ENCODE measurements around the gene S1PR4.

Gene S1PR4

DNA sequence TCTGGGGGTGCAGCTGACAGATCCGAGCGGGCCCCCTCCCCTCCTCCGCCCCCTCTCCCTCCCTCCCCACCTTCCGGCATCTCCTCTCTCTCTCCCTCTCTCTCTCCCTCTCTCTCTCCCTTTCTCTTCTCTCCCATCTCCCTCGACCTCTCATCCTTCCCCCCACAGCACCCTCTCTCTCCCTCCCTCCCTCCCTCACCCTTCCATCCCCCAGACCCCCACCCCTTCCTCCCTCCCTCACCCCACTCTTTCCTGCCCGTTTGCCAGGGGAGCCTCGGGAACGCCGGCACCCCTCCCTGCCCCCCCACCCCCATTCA lies 46.6 kb downstream of the S1PR4 start:
- no peak overlapping the region for H3K4me2 ChIP-seq (ENCODE audit: low read depth, low read length, poor library complexity, severe bottlenecking)
- no peaks in the 10 kb centered on the region for H3K36me3 ChIP-seq (ENCODE audit: low read length)
- H3K79me2 ChIP-seq (ENCODE audit: insufficient read depth, low read length): no peaks in the 10 kb centered on the region
- no peaks in the 10 kb centered on the region for H3K9me3 ChIP-seq (ENCODE audit: insufficient read depth, low read length)
- H3K9me2 ChIP-seq (replicated peaks; ENCODE audit: insufficient read depth, low read length): no peaks in the 10 kb centered on the region
- H3F3A ChIP-seq (ENCODE audit: insufficient read depth): no peaks in the 10 kb centered on the region
- no peaks in the 10 kb centered on the region for H4K20me1 ChIP-seq (ENCODE audit: low read depth, low read length)
- no peaks in the 10 kb centered on the region for H3K27me3 ChIP-seq (ENCODE audit: low read length)
- H3K4me3 ChIP-seq (ENCODE audit: insufficient read depth, low read length, poor library complexity, severe bottlenecking): no peak overlapping the region
- no peak for TF ChIP-seq EZH2phosphoT487 (conservative IDR thresholded peaks at IDR 0.05; ENCODE audit: low read length)
- TF ChIP-seq, protein P1, sequence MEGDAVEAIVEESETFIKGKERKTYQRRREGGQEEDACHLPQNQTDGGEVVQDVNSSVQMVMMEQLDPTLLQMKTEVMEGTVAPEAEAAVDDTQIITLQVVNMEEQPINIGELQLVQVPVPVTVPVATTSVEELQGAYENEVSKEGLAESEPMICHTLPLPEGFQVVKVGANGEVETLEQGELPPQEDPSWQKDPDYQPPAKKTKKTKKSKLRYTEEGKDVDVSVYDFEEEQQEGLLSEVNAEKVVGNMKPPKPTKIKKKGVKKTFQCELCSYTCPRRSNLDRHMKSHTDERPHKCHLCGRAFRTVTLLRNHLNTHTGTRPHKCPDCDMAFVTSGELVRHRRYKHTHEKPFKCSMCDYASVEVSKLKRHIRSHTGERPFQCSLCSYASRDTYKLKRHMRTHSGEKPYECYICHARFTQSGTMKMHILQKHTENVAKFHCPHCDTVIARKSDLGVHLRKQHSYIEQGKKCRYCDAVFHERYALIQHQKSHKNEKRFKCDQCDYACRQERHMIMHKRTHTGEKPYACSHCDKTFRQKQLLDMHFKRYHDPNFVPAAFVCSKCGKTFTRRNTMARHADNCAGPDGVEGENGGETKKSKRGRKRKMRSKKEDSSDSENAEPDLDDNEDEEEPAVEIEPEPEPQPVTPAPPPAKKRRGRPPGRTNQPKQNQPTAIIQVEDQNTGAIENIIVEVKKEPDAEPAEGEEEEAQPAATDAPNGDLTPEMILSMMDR (IDR thresholded peaks at IDR 0.05; ENCODE audit: insufficient read depth, low read length, poor library complexity, severe bottlenecking): no peak
- no peak overlapping the region for H3K27ac ChIP-seq (ENCODE audit: low read depth, low read length)
- no peak overlapping the region for H3K9ac ChIP-seq (ENCODE audit: low read length)
- H2AFZ ChIP-seq (ENCODE audit: low read depth, low read length, severe bottlenecking): no peak overlapping the region

DNA sequence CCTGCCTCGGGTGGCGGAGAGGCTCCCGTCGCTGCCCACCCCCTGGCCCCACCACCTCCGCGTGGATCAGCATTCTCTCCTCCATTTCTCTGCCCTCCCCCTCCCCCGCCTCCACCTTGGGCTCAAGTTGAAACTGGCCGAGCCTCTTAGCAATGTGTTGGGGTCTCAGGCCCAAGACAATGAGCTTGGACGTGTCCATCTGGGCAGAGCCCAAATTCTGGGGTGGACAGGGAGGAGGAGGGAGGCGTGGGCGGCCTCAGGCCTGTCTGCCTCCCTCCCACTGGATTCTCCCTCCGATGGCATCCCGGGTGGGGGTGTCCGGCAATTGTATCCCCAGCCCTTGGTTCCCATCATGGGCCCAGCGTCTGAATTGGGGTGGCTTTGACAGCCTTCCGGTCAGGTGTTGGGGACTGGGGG lies 47.1 kb downstream of the S1PR4 start:
- Histone ChIP-seq H3K79me2 (ENCODE audit: insufficient read depth, low read length) (no peaks in the 10 kb centered on the region), H3K9ac (ENCODE audit: low read length) (no peak overlapping the region), H3K4me2 (ENCODE audit: low read depth, low read length, poor library complexity, severe bottlenecking) (no peak overlapping the region), H3K9me2 (replicated peaks; ENCODE audit: insufficient read depth, low read length) (no peaks in the 10 kb centered on the region), H3K36me3 (ENCODE audit: low read length) (no peaks in the 10 kb centered on the region), H4K20me1 (ENCODE audit: low read depth, low read length) (no peaks in the 10 kb centered on the region), H2AFZ (ENCODE audit: low read depth, low read length, severe bottlenecking) (no peak overlapping the region), H3K4me3 (ENCODE audit: insufficient read depth, low read length, poor library complexity, severe bottlenecking) (no peak overlapping the region), H3K27ac (ENCODE audit: low read depth, low read length) (no peak overlapping the region), H3K9me3 (ENCODE audit: insufficient read depth, low read length) (no peaks in the 10 kb centered on the region), H3F3A (ENCODE audit: insufficient read depth) (no peaks in the 10 kb centered on the region), H3K27me3 (ENCODE audit: low read length) (no peaks in the 10 kb centered on the region)
- TF ChIP-seq, protein P1 (IDR thresholded peaks at IDR 0.05; ENCODE audit: insufficient read depth, low read length, poor library complexity, severe bottlenecking): no peak
- no peak for TF ChIP-seq EZH2phosphoT487 (conservative IDR thresholded peaks at IDR 0.05; ENCODE audit: low read length)

DNA sequence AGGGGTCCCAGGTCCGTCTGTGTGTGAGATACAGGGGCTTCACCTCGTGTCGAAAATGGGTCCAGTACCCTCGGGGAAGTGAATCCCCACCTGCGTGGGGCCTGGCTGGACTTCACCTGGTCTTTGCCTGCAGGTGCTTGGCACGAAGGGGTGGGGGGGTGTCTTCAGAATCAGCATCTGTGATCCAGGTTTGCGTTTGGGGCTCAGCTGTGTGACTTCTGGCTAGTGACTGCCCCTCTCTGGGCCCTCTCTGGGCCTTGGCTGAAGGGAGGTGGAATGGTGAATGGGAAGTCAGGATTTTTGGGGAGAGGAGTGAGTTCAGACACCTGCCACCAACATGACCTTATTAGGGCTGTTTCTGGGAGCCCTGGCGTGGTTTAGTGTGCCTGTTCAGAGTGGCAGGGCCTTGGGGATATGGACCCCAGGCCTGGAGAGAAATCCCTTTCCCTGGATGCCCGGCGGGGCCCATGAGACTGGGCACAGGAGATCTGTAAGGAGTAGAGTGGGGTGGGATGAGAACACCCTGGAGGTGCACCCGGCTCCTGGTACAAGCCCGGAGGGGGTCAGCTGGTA lies 48.6 kb downstream of the S1PR4 start:
- Histone ChIP-seq H3K9me3 (ENCODE audit: insufficient read depth, low read length) (no peaks in the 10 kb centered on the region), H3K4me2 (ENCODE audit: low read depth, low read length, poor library complexity, severe bottlenecking) (no peak overlapping the region), H3K27me3 (ENCODE audit: low read length) (no peaks in the 10 kb centered on the region), H3K36me3 (ENCODE audit: low read length) (no peaks in the 10 kb centered on the region), H3K79me2 (ENCODE audit: insufficient read depth, low read length) (no peaks in the 10 kb centered on the region), H3F3A (ENCODE audit: insufficient read depth) (no peaks in the 10 kb centered on the region), H4K20me1 (ENCODE audit: low read depth, low read length) (no peaks in the 10 kb centered on the region), H2AFZ (ENCODE audit: low read depth, low read length, severe bottlenecking) (no peak overlapping the region), H3K9ac (ENCODE audit: low read length) (no peak overlapping the region), H3K4me3 (ENCODE audit: insufficient read depth, low read length, poor library complexity, severe bottlenecking) (no peak overlapping the region), H3K9me2 (replicated peaks; ENCODE audit: insufficient read depth, low read length) (no peaks in the 10 kb centered on the region), H3K27ac (ENCODE audit: low read depth, low read length) (no peak overlapping the region)
- TF ChIP-seq, protein P1 (IDR thresholded peaks at IDR 0.05; ENCODE audit: insufficient read depth, low read length, poor library complexity, severe bottlenecking): no peak
- no peak for TF ChIP-seq EZH2phosphoT487 (conservative IDR thresholded peaks at IDR 0.05; ENCODE audit: low read length)

Data from SU-DHL-6 (cell line).